HG03521 (cell line): Measurements from ENCODE around the gene CDKN2AIPNL.
A peak's percentile ranks its signal among the peaks of the same experiment; 100 is the strongest.
"Not testable (repeated sequence)": the region's sequence is repeated elsewhere in the genome, so short reads cannot be mapped to it uniquely, and the experiment has no call there.

ENCODE experiments used
- ATAC-seq: cut with Tn5 transposase; IDR thresholded peaks from one replicate; pipeline ENCODE4 v1.9.1; 2021; ENCODE audit warnings: mild to moderate bottlenecking, moderate library complexity; ENCODE audit not compliant: unreplicated experiment

Gene CDKN2AIPNL

GRCh38 chr5:134438721-134439123 lies 27.0 kb upstream of the CDKN2AIPNL start:
- no peak for ATAC-seq

- no peak for ATAC-seq
Measured at GRCh38 chr5:134437847-134438581, 26.3 kb upstream of the CDKN2AIPNL start.

DNA sequence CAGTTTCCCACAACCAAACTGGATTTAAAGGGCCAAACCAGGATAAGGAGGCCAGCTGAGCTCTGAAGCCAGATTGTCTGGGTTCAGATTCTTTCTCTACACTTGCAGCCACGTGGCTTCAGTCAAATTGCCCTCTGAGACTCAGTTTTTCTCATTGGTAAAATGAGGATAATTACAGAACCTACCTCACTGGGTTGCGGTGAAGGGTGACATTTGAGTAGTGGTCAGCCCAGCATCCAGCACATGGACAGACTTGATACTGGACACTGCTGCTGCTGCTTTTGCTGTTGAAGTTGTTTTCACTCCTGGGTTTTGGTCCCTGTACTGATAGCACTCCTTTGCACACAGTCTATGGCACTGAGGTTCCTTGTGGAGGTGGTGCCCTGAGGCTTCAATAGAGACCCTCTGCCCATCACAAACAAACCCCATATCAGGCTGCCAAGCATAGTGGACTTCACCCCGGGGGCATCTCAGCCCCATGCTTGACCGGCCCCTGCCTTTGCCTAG lies 25.7 kb upstream of the CDKN2AIPNL start:
- no peak for ATAC-seq

DNA sequence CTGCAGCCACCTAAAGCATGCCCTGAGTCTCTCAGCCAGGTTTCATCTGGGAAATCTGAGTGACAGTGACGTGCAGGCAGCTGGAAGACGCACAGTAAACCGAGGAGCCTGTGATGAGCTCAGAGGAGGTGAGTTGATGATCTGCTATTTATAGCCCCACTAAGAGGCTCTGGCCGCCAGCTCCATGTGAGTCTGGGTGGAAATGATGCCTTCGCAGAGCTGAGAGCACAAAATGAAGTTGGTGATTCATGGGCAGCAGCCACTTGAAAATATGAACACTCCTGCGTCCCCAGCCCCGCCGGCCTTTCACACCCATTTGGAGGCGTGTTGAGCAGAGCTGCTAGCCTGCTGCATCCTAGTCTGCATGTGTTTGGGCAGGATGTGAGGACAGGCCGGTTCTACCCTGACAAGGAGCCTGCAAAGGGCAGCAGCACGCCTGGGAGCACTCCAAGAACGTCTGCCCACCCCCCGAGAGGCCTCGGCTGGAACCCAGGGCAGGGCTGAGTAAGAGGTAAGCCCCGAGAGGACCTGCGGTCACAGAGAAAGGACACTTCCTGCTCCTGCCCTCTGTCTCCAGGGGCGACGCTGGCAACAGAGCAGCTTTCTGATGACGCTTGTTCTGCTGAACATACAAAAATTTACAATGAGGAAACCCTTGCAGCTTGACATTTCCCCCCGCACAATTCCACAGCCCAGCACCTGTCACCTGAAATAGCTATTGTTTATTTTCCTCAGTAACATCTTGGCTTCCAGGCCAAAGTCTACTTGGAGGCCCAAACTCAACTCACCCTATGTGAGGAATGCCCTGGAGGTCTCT lies 25.1 kb upstream of the CDKN2AIPNL start:
- peak; percentile 93 for ATAC-seq

- ATAC-seq = no peak
Measured at GRCh38 chr5:134435560-134435959, 23.9 kb upstream of the CDKN2AIPNL start.

- ATAC-seq = no peak
Measured at GRCh38 chr5:134432677-134433359, 21.1 kb upstream of the CDKN2AIPNL start.

GRCh38 chr5:134432174-134432573 lies 20.5 kb upstream of the CDKN2AIPNL start:
- ATAC-seq = no peak

GRCh38 chr5:134430001-134430569 lies 18.4 kb upstream of the CDKN2AIPNL start:
- no peak for ATAC-seq

DNA sequence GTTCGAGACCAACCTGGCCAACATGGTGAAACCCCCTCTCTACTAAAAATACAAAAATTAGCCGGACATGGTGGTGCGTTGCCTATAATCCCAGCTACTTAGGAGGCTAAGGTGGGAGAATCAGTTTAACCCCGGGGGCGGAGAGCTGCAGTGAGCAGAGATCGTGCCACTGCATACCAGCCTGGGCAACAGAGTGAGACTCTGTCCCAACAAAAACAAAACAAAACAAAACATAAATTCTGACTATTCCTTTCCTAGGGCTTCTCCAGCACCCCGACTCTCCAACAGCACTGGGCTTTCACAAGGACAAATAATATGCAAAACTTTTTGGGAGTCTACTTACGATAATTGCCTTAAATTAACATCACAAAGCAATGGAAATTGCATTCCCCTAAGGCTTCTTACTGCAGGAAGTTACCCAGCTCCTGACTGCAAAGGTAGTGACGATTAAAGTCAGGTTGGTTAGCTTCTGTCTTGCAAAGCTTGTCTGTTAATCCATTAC lies 15.9 kb upstream of the CDKN2AIPNL start:
- no peak for ATAC-seq

GRCh38 chr5:134426361-134426760 lies 14.7 kb upstream of the CDKN2AIPNL start:
- no peak for ATAC-seq

- ATAC-seq = no peak
Measured at GRCh38 chr5:134423376-134423775, 11.7 kb upstream of the CDKN2AIPNL start.

- ATAC-seq = no peak
Measured at GRCh38 chr5:134422791-134423365, 11.2 kb upstream of the CDKN2AIPNL start.

GRCh38 chr5:134421038-134421437 lies 9.4 kb upstream of the CDKN2AIPNL start:
- ATAC-seq = not testable (repeated sequence)

- no peak for ATAC-seq
Measured at GRCh38 chr5:134420343-134420742, 8.7 kb upstream of the CDKN2AIPNL start.

- ATAC-seq = no peak
Measured at GRCh38 chr5:134418958-134419357, 7.3 kb upstream of the CDKN2AIPNL start.

GRCh38 chr5:134417707-134418106 lies 6.0 kb upstream of the CDKN2AIPNL start:
- no peak for ATAC-seq

DNA sequence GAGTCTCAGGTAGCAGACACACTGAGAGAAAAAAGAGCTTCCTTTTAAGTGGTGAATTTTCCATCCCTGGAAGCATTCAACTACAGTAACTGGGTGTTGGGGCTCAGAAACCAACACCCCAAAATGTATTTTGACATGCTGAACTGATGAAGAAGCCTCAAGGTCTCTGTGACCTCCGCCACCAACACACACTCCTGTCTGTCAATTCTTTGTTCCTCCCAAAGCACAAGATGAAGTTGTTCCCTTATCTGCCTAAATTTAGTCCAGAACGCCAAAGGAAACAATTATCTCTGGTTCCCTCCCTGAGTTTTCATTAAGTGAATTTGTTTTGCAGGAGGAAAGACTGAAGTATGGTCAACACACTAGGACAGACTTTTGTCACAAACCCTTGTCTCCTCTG lies 1.4 kb upstream of the CDKN2AIPNL start:
- ATAC-seq = no peak

DNA sequence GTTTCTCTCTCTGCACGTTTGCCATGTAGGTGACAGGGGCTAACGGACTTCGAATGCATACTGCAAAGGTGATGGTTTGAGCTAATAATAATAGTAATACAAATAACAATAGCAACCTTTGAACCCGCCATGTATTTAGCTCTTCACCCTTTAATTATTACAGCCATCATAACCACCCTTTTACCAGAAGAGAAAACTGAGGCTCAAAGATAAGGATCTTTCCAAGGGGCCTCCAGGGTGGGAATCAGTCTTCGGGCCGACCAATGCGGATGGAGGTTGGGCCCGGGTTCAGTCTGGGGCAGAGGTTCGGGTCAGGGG lies 494 bp downstream of the CDKN2AIPNL start:
- ATAC-seq = peak; percentile 11

GRCh38 chr5:134410822-134411221 lies 859 bp downstream of the CDKN2AIPNL start:
- no peak for ATAC-seq

- no peak for ATAC-seq
Measured at GRCh38 chr5:134409321-134409720, 2.4 kb downstream of the CDKN2AIPNL start.

- no peak for ATAC-seq
Measured at GRCh38 chr5:134406390-134406789, 5.3 kb downstream of the CDKN2AIPNL start.
